Heart left ventricle (tissue), 13 donors: ENCODE measurements around the gene EXTL1.

ENCODE experiments used
- POLR2A ChIP-seq, 2 donors: fragments of 450-650 bp; IDR thresholded peaks; one replicate each; pipeline ENCODE4 v1.6.1; 2017; ENCODE audit warnings: antibody characterized with exemption in 2 of 2, mild to moderate bottlenecking in 2 of 2, moderate library complexity in 2 of 2
- TF ChIP-seq, protein P1 (sequence below), 12 donors: fragments of 200-600 bp; sonication (generic) in 4 of 12; IDR thresholded peaks; one replicate each; pipeline versions ENCODE4 v1.5.0 to v1.8.0; 2018 to 2022; ENCODE audit warnings: antibody characterized with exemption in 12 of 12, mild to moderate bottlenecking in 5 of 12
- donor health status: ischemic (EF 13 %, LVEDD 7.1; RV severe dilation, severe dysfunction).
- donor health status: DM: no; HTN: yes; CAD: no.
- donor health status: DM: no; HTN: no; CAD: no.
- donor health status: ischemic (EF 25% LVEDD 6.9; RV normal size, moderate dysfunction).
- donor health status: ischemic (EF 25% LVEDD 5.7; RV mildly dilated, moderate dysfunction).
- donor health status: ischemic (EF 35%, LVEDD 5.7; RV mildly dilated, moderate dysfunction).
- donor health status: nonischemic (EF 11% LVEDD 7.7; RV severe dilation, severe dysfunction).
- donor health status: DM: yes; HTN: yes; CAD: no.
- donor health status: PGD.
- donor health status: ischemic (EF 29% LVEDD 5.4; RV normal size, mild dysfunction).
- donor health status: nonischemic (EF 23%, LVEDD 6.1; RV moderate dilation, normal function).

DNA sequence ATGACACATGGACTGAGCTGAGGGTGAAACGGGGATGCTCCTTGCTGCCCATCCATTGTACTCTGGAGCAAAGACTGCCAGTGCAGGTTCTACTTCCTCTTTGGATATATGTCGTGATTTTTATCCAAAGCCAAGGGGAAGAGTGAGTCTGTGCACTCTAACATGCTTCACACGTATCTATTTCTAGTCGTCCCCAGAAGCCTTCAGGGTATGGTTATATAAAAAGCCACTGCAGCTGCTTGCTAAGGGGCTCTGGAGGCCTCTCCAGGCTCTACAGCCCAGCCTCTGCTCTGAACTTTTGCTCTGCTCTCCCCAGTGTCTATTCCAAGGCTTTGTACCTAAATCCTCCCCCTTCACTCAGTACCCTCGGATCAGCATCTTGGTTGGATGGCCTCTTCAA, 43.8 kb upstream of the EXTL1 start:
- TF ChIP-seq, protein P1, sequence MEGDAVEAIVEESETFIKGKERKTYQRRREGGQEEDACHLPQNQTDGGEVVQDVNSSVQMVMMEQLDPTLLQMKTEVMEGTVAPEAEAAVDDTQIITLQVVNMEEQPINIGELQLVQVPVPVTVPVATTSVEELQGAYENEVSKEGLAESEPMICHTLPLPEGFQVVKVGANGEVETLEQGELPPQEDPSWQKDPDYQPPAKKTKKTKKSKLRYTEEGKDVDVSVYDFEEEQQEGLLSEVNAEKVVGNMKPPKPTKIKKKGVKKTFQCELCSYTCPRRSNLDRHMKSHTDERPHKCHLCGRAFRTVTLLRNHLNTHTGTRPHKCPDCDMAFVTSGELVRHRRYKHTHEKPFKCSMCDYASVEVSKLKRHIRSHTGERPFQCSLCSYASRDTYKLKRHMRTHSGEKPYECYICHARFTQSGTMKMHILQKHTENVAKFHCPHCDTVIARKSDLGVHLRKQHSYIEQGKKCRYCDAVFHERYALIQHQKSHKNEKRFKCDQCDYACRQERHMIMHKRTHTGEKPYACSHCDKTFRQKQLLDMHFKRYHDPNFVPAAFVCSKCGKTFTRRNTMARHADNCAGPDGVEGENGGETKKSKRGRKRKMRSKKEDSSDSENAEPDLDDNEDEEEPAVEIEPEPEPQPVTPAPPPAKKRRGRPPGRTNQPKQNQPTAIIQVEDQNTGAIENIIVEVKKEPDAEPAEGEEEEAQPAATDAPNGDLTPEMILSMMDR (IDR thresholded peaks at IDR 0.05): no peak
- TF ChIP-seq POLR2A (IDR thresholded peaks at IDR 0.05): no peak
